Upper lobe of right lung (tissue), 1 donor: Measurements from ENCODE around the gene KLHL30. TPM values are rescaled to one million over a fixed set of nuclear protein-coding genes. Genes with fewer than 3 reads are reported as not detected.

Experiments
- ATAC-seq: fragments of 200-7000 bp; cut with Tn5 transposase; one replicate; pipeline ENCODE4 v1.9.1; 2020; ENCODE audit warnings: mild to moderate bottlenecking, moderate library complexity
- DNase-seq: peaks from one replicate; pipeline ENCODE4 v3.0.0-alpha.2; 2020
- H3K27ac ChIP-seq: fragments of 200-600 bp; one replicate; pipeline ENCODE4 v1.8.0; 2022
- H3K27me3 ChIP-seq: fragments of 200-600 bp; one replicate; pipeline ENCODE4 v1.8.0; 2022; ENCODE audit warnings: mild to moderate bottlenecking
- H3K36me3 ChIP-seq: fragments of 200-600 bp; one replicate; pipeline ENCODE4 v1.8.0; 2022
- H3K4me1 ChIP-seq: fragments of 200-600 bp; one replicate; pipeline ENCODE4 v1.8.0; 2022
- H3K4me3 ChIP-seq: fragments of 200-600 bp; one replicate; pipeline ENCODE4 v1.8.0; 2022; ENCODE audit warnings: mild to moderate bottlenecking
- H3K9me3 ChIP-seq: fragments of 200-600 bp; one replicate; pipeline ENCODE4 v1.8.0; 2022
- CTCF ChIP-seq: fragments of 200-600 bp; IDR thresholded peaks from one replicate; pipeline ENCODE4 v1.8.0; 2022; ENCODE audit warnings: antibody characterized with exemption
- intact Hi-C: fragments of 100-400 bp; cut with DNase I; formaldehyde crosslinking; loops from one replicate; pipeline ENCODE4 v1.11.0; 2022
- total RNA-seq: library from RNA; stranded (reverse); fragmentation: NEBNext Ultra II Directional; extraction: Animal tissue kit (Norgen Biotek cat#: 25700); gene quantifications from one replicate; pipeline ENCODE4 v1.2.1, GENCODE V29; 2021
- donor health status: DM: no; HTN: yes; CAD: no; lungs with severe emphysema.

The KLHL30 gene
- total RNA-seq, 1 donor from 2014 or later, result 0.90 TPM

GRCh38 chr2:238190445-238190844 is 52.0 kb downstream of the KLHL30 start:
- DNase-seq (no peak), ATAC-seq (no peak)
- Histone ChIP-seq H3K9me3 (no peaks in the 10 kb centered on the region), H3K4me3 (no peak overlapping the region), H3K27me3 (no peaks in the 10 kb centered on the region), H3K27ac (no peak overlapping the region), H3K36me3 (peaks cover 94% of the 10 kb centered on the region), H3K4me1 (no peaks in the 10 kb centered on the region)
- intact Hi-C loops, result no loop called here
- no peak for TF ChIP-seq CTCF

Other genes with a start within 250 kb of the KLHL30 start
- gene UBE2F, start 171.7 kb upstream of the KLHL30 start, total RNA-seq, result 51.4 TPM
- 13.0 TPM for gene SCLY, start 77.7 kb upstream of the KLHL30 start, total RNA-seq
- gene ESPNL, start 38.3 kb upstream of the KLHL30 start, total RNA-seq, result 0.35 TPM
- gene ERFE, start 20.3 kb downstream of the KLHL30 start, total RNA-seq, result not detected
- gene ILKAP, start 65.0 kb downstream of the KLHL30 start, total RNA-seq, result 47.2 TPM
- gene HES6, start 101.4 kb downstream of the KLHL30 start, total RNA-seq, result 7.3 TPM
- 22.7 TPM for gene PER2, start 149.9 kb downstream of the KLHL30 start, total RNA-seq
- 20.8 TPM for gene TRAF3IP1, start 181.8 kb downstream of the KLHL30 start, total RNA-seq